ENCODE results near the gene ZCCHC9. TPM values are rescaled to one million over a fixed set of nuclear protein-coding genes. Genes with fewer than 3 reads are reported as not detected.

Gene ZCCHC9
- total RNA-seq, 1 donor from 2014 or later, result 10.9 TPM

- intact Hi-C loops (cut with DNase I), result no loop called here
- no peak for DNase-seq (ENCODE audit: low spot score)
These were observed 49.1 kb downstream of the ZCCHC9 start for GRCh38 chr5:81350507-81350906.

- DNase-seq (ENCODE audit: low spot score), result no peak
- intact Hi-C loops (cut with DNase I), result no loop called here
These were observed 51.8 kb downstream of the ZCCHC9 start for GRCh38 chr5:81353189-81353588.

- DNase-seq (ENCODE audit: low spot score), result no peak
- intact Hi-C loops (cut with DNase I), result no loop called here
These were observed 52.7 kb downstream of the ZCCHC9 start for GRCh38 chr5:81354093-81354492.

- DNase-seq (ENCODE audit: low spot score), result no peak
- intact Hi-C loops (cut with DNase I), result no loop called here
These were observed 54.2 kb downstream of the ZCCHC9 start for GRCh38 chr5:81355291-81356251.

GRCh38 chr5:81359108-81359507 is 57.7 kb downstream of the ZCCHC9 start:
- intact Hi-C loops (cut with DNase I), result no loop called here
- no peak for DNase-seq (ENCODE audit: low spot score)

GRCh38 chr5:81359881-81360280 is 58.5 kb downstream of the ZCCHC9 start:
- intact Hi-C loops (cut with DNase I), result no loop called here
- no peak for DNase-seq (ENCODE audit: low spot score)

- no peak for DNase-seq (ENCODE audit: low spot score)
- intact Hi-C loops (cut with DNase I), result no loop called here
These were observed 59.3 kb downstream of the ZCCHC9 start for GRCh38 chr5:81360640-81361039.

- DNase-seq (ENCODE audit: low spot score), result no peak
- intact Hi-C loops (cut with DNase I), result no loop called here
These were observed 60.2 kb downstream of the ZCCHC9 start for GRCh38 chr5:81361600-81361999.

Other genes with a start within 250 kb of the ZCCHC9 start
- gene CKMT2, start 68.3 kb upstream of the ZCCHC9 start, total RNA-seq, result 1,231 TPM
- not detected for gene ACOT12, start 92.5 kb downstream of the ZCCHC9 start, total RNA-seq